LNCaP clone FGC (cell line): Measurements from ENCODE around the gene USP21.

Experiments used
- DNase-seq: peaks from one replicate; pipeline ENCODE4 v3.0.0-alpha.2; 2011; ENCODE audit warnings: low read depth
- H3K4me3 ChIP-seq: 2 replicates; pipeline ENCODE4 v1.5.1; 2011; ENCODE audit warnings: mild to moderate bottlenecking, low read depth, low read length, control low read depth
- TF ChIP-seq, protein P1 (sequence below): IDR thresholded peaks from 2 replicates; pipeline ENCODE4 v1.5.1; 2012; ENCODE audit warnings: mild to moderate bottlenecking; ENCODE audit not compliant: control insufficient read depth, insufficient read depth; ENCODE audit errors: extremely low read depth

USP21 gene

DNA sequence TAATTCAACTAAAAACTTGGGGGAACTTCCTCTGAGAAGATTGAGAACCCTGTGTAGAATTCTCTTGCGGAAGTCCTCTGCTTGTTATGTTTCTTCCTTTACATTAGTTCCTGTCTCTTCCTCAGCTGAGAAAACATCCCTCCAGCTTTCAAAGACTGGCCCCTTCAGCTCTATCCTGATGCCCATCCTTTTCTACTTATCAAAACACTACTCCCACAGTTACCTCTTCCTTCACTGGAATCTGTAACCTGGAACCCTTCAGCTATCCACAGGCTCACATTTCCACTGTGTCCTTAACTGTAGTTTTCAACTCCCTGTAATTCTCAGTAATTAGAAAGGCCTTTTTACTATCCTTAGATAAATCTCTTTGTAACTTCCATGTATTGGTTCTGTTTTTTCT lies 20.9 kb upstream of the USP21 start:
- no peak for DNase-seq
- TF ChIP-seq, protein P1, sequence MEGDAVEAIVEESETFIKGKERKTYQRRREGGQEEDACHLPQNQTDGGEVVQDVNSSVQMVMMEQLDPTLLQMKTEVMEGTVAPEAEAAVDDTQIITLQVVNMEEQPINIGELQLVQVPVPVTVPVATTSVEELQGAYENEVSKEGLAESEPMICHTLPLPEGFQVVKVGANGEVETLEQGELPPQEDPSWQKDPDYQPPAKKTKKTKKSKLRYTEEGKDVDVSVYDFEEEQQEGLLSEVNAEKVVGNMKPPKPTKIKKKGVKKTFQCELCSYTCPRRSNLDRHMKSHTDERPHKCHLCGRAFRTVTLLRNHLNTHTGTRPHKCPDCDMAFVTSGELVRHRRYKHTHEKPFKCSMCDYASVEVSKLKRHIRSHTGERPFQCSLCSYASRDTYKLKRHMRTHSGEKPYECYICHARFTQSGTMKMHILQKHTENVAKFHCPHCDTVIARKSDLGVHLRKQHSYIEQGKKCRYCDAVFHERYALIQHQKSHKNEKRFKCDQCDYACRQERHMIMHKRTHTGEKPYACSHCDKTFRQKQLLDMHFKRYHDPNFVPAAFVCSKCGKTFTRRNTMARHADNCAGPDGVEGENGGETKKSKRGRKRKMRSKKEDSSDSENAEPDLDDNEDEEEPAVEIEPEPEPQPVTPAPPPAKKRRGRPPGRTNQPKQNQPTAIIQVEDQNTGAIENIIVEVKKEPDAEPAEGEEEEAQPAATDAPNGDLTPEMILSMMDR, result no peak
- no peak overlapping the region for H3K4me3 ChIP-seq

DNA sequence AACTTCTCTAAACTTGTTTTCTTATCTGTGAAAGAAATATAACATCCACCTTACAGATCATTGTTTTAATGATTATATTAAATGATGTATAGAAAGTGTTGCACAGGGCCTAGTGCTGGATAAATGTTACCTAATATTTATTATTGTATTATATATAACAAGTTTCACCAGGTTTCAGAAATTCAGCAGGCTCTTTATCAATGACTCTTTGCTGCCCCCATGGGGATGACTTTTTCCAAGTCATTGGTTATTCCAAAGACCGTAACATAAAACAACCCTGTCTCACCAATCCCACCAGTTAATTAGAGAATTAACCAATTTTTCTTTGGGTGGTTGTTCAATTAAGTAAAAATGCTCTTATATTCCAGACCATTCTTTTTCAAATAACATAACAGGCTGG lies 19.5 kb upstream of the USP21 start:
- no peak overlapping the region for H3K4me3 ChIP-seq
- no peak for DNase-seq
- TF ChIP-seq, protein P1, result peak; percentile 36; the same call in 1 of the 2 replicates

DNA sequence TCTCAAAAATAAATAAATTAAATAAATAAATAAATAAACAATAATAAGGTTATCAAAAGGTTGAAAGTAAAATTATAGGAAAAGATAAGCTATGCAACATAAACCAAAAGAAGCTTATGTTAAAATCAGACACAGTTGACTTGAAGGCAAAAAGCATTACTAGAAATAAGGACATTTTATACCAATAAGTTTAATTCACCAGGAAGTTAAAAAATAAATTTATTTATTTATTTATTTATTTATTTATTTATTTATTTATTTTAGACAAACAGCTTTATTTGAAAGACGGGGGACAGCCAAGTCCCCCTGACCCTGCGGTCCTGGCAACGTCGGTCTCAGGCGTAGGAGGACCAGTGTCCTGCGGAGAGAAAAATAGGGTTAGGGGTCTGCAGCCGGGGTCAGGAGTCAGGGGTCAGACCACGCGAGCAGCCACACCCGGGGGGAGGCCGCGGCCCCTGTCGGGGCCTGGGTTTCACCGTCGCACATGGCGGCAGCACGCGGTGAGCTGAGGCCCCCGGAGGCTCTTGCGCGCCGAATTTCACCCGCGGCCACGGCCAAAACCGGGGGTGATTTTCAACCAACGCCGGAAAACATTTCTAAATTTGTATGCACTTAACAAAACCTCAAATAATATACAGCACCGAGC lies 18.4 kb upstream of the USP21 start:
- DNase-seq, result no peak
- no peak overlapping the region for H3K4me3 ChIP-seq
- TF ChIP-seq, protein P1, result no peak

DNA sequence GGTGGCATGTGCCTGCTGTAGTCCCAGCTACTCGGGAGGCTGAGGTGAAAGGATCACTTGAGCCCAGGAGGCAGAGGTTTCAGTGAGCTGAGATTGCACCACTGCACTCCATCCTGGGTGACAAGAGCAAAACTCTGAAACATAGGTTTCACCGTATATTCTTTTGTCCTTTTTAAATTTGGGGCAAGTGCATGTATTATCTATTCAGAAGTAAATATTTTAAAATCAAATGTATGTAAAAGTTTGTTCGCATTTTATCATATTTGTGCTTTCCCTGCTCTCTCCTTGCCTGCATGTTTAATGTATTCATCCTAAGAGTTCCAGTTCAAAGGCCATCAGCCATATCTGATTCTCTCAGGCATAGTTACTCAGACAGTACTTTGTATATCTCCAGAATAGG lies 13.5 kb upstream of the USP21 start:
- no peak for DNase-seq
- H3K4me3 ChIP-seq, result no peak overlapping the region
- TF ChIP-seq, protein P1, result no peak

DNA sequence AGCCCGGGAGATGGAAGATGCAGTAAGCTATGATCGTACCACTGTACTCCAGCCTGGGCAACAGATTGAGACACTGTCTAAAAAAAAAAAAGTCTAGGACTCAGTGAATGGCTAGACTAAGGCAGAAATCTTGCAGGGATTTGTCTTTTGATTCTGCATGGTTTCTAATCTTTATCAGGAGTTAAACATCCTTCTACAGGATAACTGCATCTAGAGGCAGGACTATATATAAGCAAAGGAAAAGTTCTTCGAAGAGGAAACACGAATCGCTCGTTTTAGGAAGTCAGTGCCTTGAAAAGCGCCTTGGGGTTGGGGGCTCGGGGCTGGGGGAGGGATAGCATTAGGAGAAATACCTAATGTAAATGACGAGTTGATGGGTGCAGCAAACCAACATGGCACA lies 6.1 kb upstream of the USP21 start:
- H3K4me3 ChIP-seq, result peak overlapping the region; percentile 74
- TF ChIP-seq, protein P1, result no peak
- no peak for DNase-seq

DNA sequence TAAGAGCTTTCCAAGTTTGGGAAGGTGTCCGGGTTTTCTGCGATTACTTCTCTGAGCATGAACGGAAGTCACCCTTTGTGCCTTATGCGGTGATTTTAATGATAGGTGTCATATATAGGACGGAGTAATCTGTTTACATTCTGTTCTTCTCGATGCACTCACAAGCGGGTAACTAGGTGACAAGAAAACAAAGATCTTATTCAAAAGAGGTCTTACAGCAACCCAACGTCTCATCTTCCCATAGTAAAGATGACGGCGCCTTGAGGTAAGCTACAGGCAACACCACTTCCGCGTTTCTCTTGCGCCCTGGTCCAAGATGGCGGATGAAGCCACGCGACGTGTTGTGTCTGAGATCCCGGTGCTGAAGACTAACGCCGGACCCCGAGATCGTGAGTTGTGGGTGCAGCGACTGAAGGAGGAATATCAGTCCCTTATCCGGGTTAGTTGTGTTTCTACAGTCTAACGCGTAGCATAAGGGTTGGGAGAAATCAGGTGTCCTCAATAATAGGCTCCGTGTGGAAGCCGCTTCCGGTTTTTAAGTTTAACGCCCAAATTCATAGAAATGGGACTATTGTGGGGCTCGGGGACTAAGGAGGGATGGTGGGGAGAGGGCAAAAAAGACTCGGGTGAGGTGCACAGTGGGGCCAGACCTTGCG lies 5.5 kb upstream of the USP21 start, which contains the start of gene UFC1:
UFC1 (plus strand) TSS at position 297 of the 656 bp plus-strand sequence; CDS start at position 317, 20 bp downstream.
- DNase-seq, result peak; percentile 82
- peak within 1 kb of the TSS; percentile 74 for H3K4me3 ChIP-seq
- TF ChIP-seq, protein P1, result no peak
